ENCODE data around the gene OR6N2.

DNA sequence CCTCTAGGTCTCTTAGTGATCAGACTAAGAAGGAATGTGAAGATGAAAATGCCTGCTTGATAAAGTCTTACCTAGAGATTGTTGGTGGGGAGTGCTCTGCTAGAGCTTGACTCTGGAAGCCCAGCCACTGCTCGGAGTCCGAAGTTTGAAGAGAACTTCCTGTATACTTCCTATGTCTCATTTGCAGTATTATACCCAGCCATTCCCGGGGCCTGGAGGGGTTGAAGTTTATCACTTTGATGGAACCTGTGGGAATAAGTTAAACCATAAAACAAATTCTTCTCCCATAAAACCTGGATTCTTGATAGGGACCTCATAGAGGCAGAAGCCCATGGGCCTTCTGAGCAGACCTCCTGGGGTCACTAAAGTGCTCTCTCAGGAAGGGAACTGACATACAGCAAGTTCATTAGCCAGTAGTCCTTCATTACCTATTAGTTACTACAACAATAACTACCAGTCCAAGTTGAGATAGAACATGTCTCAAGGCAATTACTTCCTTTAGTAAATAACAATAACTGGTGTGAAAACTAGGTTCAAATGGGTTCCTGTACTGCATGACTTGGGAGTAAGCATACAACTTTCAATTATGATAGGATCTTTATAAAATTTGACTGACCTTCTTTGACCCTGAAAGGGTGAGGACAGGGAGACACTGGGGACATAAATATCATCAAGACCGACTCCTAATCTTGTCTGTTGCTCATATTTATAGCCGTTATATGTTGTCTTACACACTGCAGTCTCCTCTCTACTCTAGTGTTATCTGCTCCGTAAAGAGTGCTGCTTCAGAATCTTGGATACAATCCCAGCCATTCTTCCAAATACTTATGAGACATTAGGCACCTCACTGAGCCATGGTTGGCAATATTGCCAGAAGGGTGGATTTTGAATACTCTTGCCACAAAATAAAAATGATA is 8.8 kb downstream of the OR6N2 start, which contains the start of gene OR6N1:
- TF ChIP-seq, protein P1, sequence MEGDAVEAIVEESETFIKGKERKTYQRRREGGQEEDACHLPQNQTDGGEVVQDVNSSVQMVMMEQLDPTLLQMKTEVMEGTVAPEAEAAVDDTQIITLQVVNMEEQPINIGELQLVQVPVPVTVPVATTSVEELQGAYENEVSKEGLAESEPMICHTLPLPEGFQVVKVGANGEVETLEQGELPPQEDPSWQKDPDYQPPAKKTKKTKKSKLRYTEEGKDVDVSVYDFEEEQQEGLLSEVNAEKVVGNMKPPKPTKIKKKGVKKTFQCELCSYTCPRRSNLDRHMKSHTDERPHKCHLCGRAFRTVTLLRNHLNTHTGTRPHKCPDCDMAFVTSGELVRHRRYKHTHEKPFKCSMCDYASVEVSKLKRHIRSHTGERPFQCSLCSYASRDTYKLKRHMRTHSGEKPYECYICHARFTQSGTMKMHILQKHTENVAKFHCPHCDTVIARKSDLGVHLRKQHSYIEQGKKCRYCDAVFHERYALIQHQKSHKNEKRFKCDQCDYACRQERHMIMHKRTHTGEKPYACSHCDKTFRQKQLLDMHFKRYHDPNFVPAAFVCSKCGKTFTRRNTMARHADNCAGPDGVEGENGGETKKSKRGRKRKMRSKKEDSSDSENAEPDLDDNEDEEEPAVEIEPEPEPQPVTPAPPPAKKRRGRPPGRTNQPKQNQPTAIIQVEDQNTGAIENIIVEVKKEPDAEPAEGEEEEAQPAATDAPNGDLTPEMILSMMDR (IDR thresholded peaks at IDR 0.05; ENCODE audit: insufficient read depth, low read length, poor library complexity, severe bottlenecking), result no peak
- no peak for TF ChIP-seq EZH2phosphoT487 (conservative IDR thresholded peaks at IDR 0.05; ENCODE audit: low read length)

Measured in SU-DHL-6 (cell line).